Choroid plexus epithelial cell (primary cell): ENCODE data around the gene UXS1.

Experiments
- DNase-seq: peaks from one replicate; pipeline ENCODE4 v3.0.0-alpha.2; 2010; ENCODE audit warnings: low read depth
- H3K4me3 ChIP-seq: 2 replicates; pipeline ENCODE4 v1.5.1; 2011; ENCODE audit warnings: low read depth, mild to moderate bottlenecking, control low read depth, low read length, moderate library complexity
- TF ChIP-seq, protein P1 (sequence below): conservative IDR thresholded peaks from 2 replicates; pipeline ENCODE4 v1.5.1; 2011; ENCODE audit warnings: low read depth, mild to moderate bottlenecking, control low read depth, inconsistent platforms, low read length, moderate library complexity

The UXS1 gene

DNA sequence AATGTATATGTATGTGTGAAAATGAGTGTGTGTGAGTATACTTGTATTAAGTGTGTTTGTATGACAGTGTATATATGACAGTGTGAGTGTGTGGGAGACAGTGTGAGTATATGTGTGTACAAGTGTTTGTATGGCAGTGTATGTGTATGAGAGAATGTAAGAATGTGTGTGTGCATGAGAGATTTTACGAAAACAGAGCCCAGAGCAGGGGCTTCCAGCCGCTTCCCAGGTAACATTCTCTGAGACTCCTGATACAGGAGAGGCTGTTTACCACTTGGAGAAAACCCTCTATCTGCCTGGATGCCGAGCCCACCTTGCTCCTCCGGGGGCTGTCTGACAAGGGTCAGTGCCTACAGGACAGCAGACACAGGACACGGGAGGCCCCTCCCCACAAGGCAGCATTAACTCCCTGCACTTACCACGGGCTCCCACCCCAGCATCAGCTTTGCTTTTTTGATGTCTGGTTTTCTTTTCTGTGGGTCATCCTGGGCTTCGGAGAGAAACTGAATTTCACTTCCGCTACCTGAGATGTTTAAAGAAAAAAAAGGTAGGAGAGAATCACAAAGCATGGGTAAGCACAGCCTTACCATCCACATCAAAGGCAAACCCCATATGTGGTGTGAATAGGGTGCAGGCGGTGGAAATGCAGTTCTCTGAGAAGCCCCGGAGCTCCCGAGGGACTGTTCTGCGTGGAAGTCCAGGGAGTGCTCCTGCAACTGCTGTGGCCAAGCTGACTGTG lies 97.6 kb downstream of the UXS1 start:
- TF ChIP-seq, protein P1, sequence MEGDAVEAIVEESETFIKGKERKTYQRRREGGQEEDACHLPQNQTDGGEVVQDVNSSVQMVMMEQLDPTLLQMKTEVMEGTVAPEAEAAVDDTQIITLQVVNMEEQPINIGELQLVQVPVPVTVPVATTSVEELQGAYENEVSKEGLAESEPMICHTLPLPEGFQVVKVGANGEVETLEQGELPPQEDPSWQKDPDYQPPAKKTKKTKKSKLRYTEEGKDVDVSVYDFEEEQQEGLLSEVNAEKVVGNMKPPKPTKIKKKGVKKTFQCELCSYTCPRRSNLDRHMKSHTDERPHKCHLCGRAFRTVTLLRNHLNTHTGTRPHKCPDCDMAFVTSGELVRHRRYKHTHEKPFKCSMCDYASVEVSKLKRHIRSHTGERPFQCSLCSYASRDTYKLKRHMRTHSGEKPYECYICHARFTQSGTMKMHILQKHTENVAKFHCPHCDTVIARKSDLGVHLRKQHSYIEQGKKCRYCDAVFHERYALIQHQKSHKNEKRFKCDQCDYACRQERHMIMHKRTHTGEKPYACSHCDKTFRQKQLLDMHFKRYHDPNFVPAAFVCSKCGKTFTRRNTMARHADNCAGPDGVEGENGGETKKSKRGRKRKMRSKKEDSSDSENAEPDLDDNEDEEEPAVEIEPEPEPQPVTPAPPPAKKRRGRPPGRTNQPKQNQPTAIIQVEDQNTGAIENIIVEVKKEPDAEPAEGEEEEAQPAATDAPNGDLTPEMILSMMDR = no peak
- no peak overlapping the region for H3K4me3 ChIP-seq
- DNase-seq = no peak

DNA sequence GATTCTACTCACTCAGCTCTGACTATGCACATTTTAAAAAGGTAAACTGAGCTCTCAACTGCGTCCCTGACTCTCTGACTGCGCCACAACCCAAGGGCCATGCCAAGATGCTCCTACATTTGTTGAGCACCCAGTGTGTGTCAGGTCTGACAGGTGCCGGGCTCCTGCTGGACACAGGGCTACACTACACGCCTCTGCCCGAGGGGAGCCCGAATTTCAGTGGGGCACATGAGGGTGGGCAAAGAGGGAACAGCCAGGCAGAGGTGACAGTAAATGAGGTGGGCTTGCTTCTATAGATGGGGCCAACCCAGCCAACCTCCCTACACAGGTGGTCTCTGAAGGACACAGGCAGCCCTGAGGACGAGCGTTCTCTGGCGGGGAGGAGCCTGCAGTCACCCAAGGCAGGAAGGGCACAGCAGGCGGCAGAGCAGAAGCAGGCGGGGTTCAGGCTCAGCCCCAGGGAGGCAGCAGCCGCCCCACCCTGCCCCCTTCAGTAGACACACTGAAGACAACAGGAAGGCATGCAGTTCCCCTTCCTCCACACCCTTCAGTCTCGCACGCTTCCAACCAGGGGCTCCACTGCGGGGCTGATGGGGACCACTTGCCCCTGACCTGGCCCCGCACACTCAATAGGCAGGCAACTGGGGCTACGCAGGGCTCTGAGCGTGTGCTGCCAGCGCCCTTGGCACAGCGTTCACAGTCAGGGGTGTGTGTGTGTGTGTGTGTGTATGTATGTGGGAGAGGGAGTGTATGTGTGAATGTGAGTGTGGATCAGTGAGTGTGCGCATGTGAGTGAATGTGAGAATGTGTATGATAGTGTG lies 98.4 kb downstream of the UXS1 start:
- DNase-seq = no peak
- no peak overlapping the region for H3K4me3 ChIP-seq
- TF ChIP-seq, protein P1 = no peak

DNA sequence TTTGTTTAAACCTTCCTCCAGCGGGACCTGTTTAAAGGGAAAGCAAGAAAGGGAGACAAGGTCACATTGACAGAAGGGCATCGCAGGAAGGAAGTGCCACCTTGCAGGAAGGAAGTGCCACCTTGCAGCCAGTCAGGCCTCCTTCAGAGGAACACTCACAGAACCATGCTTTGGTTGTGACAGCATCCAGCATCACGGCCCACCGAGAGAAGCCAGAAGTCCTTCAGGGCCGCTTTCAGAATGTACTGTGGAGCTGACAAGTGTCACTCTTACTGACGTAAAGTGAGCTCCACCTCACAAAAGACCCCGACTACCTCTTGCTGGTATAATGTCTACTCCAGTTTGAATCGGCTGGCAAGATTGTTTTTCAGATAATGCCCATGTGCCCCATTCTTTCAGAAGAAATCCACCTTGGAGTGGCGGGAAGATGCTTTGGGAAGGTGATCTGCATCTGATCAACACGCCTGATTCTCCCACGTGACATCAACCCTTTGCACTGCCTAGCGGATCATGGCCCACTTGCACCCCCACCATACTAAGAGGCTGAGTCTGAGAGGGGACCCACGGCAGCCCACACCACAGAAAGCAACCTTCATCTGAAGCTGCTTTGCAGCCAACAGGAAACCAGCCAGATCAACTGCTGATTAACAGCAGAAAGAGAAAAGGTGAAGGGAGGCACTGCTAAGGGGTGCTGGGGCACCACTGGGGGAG lies 99.8 kb downstream of the UXS1 start:
- no peak for DNase-seq
- TF ChIP-seq, protein P1 = no peak
- H3K4me3 ChIP-seq = no peak overlapping the region

DNA sequence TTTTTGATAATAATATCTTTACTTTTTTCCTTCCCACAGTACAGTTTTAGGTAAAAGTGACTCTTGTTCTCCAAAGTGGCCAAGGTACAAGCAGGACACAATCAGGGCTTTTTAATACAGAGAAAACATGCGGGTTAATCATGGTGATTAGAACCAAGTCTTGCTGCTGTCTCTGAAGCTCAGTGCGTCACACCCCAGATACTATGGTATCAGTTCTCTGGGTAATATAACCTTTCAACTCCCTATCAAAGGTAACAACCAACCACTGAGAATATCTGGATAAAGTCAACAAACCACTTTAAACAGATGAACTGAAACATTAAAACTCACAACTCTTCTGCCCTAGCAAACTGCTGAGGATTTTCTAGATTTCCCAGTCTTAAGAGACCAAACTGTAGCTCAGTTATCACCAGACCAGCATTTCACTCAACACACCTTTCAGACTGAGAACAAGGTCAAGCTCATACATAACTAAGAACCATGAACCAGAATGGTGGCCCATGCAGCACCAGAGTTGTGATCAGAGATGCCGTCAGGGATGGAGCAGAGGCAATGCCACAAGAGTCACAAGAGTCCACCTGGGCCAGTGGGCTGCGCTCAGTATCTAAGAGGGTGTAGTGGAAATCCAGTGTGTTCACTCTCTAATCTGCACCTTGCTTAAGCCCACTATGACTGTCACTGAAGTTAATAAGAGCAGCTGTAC lies 103.0 kb downstream of the UXS1 start:
- TF ChIP-seq, protein P1 = no peak
- no peak for DNase-seq
- H3K4me3 ChIP-seq = no peak overlapping the region

DNA sequence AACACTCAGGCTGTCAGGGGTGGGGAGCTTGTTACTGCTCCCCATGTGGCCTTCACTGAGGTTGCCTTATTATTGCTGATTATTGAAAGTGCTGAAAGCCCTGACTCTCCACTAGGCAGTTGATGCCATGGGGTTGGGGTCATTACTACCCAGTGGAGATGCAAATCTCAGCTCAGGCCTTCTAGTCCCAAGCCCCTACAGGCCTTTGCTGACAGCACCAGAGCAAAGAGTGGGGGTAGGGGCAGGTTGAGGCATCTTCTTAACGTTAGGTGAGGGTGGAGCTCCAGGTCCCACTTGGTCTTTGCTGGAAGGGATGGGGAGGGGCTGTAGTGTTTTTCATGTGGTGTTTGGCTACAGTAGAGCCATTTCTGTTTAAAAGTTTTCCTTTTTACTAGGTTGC lies 104.5 kb downstream of the UXS1 start:
- TF ChIP-seq, protein P1 = no peak
- H3K4me3 ChIP-seq = no peak overlapping the region
- DNase-seq = no peak

DNA sequence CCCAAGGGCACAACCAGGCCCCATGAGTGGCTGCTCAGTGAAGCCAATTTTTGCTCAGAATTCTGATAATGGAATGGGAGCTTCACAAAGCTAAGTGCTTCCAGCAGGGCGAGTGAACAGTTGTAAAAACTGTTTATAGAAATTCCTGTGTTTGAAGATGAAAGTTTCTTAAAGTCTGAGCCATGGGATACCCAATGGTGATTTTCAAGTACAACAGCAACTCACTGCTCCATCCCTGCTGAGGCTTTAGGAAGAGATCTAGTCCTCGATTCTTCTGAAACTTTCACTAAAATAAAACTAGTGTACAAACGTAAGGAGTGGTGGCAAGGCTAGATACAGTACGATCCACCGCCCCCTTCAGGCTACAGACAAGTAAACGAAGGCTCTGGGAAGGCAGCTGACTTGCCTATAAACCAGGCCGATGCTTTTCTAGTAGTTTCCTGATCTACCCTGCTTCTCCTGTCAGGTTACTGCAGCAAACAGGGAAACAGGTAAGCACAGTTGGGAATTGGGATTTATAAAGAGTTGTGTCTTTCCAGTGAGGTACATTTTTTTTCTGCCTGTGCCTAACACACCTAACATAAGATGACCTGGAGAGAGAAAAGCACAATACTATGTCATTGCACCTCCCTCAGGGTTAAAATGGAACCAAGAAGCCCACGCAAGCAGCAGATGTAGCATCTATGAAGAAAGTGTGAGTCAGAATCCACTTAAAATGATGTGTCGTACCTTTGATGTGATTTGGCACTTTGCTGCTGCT lies 108.7 kb downstream of the UXS1 start:
- TF ChIP-seq, protein P1 = peak; percentile 80
- peak; percentile 85 for DNase-seq
- no peak overlapping the region for H3K4me3 ChIP-seq
